HL-60/S4 treated with phorbol 12-myristate 13-acetate at 8.2 ng/mL for 4 days and 3 days (cell line): ENCODE results near the gene AQP7.
"Not testable (repeated sequence)": the region's sequence is repeated elsewhere in the genome, so short reads cannot be mapped to it uniquely, and the experiment has no call there.

ENCODE experiments used
- in situ Hi-C: fragments of 300-500 bp; cut with MboI; formaldehyde crosslinking; loops from 2 replicates; pipeline ENCODE4 v1.15.0; 2022; ENCODE audit warnings: low sequenced_read_pairs

Gene AQP7

DNA sequence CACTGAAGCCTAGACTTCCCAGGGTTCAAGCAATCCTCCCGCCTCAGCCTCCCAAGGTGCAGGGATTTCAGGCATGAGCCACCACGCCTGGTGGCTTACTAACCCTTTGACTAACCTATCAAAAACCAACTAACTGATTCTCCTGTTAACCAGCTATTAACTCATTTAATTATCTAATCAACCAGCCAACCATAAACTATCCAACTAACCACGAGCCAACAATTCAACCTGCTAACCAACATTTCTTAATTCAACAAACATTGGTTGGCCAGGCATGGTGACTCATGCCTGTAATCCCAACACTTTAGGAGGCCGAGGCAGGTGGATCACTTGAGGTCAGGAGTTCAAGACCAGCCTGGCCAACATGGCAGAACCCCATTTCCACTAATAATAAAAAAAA, 3.3 kb downstream of the AQP7 start:
- in situ Hi-C loops, result not testable (repeated sequence)

DNA sequence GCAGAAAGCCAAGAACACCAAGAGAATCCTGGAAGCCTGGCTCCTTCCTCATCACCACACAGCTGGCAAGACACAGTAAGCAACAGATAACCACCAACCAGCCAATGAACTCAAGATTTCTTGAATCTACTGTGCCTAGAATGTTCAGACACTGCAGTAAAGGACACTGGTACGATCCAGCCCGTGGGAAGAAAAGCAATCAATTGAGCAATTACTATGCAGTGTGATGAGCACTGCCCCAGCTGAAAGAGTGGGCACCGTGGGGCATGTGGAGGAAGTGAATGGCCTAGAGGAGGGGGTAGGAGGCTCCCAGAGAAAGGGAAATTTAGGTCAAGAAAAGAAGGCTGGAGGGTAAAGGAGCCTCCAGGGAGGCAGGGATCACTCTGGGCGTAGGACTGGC, 4.6 kb downstream of the AQP7 start:
- in situ Hi-C loops, result not testable (repeated sequence)

DNA sequence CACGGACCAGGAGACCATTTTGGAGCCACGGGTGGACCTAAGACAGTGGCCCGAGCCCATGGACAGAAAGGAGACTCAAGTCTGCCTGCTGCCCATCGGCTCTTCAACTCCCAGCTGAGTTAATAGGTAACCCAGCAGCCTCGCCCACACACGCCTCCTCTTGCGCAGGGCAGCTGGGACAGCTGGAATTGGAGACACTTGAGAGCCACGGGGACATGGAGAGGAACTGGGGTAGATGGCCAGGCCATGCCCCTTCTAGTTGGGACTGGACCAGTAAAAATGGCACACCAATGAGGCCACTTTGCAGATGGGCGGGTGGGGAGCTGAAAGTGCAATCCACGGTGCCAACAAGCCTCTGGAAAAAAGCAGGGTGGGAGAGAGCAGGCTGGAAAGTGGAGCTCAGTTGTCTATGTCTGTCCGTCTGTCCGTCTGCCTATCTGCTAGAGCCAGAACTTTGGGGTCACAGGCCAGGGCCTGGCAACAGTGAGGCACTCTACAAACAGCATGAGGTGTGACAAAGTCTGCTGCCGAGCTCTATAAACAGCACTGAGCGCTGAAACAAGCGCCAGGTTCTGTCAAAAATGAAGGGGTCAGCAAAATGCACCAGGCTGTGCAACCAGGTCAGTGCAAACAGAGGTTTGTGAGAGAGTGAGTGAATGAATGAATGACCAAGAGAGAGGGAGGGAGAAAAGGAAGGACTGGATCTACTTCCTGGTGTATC, 7.0 kb downstream of the AQP7 start:
- in situ Hi-C loops, result not testable (repeated sequence)

DNA sequence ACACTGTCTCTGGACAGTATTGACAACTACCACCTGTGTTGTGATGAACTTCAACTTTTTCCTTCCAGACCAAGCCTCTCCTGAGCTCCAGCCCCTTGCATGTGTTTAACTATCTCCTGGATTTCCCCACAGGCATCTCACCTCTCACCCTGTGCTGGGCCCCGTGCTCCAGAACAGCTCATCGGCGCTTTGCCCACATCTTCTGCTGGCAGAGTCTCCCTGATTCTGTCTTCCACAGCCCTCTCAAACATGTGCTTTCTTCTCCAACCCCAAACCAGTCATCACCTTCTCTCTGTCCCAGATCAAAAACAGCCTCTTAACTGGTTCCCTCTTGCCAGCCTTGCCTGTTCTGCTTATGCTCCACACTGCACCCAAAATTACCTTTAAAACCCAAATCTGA, 8.4 kb downstream of the AQP7 start:
- in situ Hi-C loops, result not testable (repeated sequence)

DNA sequence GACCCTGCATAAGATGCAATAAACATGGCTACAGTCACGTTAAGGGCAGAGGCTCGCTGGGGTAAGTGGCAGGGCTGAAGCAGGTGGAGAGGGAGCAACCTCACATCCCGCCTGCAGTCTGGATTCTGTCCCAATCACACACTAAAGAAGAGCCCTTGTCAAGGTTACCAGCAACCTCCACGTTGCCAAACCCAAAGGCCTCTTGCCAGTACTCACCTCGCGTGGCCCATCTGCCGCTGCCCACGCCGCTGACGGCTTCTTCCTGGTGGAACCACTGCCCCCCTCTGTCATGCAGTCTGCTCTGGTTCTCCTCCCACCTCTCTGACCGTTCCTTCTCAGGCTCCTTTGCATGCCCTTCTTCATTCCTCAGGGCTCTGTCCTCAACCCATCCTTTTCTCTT, 8.8 kb downstream of the AQP7 start:
- in situ Hi-C loops, result no loop called here

DNA sequence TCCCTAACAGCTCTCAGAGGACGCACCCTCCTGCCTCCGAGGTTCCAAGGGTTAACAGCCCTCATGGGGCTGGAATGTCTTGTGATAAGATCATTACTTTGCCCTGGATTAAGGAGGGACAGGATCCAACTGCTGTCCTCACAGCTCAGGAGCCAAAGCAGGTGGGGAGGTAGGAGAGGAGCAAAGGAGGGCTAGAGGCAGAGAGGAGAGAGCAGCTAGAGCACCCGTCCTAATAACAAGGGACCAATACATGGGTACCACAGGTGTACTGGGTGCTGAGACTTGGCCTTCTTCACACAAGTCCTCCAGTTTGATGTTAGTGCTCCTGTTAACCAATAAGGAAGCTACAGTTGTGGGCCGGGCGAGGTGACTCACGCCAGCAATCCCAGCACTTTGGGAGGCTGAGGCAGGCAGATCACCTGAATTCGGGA, 9.8 kb downstream of the AQP7 start:
- in situ Hi-C loops, result not testable (repeated sequence)

DNA sequence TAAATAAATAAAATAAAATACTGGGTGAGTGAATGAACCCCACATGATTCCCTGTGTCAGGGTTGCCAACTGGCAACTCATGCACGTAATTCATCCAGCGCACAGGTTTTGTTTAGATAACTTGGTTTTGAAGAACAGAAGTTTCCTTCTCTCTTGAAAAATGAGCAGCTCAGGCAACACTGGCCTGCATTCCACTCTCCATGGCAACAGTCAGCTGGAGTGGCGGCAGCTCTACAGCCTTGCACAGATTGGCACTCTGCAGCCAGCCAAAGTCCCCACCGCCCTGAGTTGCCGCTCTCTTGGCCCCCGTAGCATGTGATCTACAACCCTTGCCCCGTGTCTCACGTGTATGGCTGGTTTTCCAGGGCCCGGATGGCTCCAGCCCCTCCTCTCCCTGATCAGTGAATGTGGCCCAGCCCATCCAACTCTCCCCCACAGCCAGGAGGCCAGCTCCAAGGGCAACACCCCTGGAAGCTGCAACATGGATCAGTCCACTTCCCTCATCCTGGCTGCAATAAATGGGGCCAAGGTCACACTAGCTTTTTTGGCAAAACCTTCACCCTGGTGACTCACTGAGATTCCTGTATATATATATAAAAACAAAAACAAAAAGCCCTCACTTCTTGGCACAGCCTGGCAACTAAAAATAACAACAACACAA, 11.1 kb downstream of the AQP7 start:
- in situ Hi-C loops, result not testable (repeated sequence)

DNA sequence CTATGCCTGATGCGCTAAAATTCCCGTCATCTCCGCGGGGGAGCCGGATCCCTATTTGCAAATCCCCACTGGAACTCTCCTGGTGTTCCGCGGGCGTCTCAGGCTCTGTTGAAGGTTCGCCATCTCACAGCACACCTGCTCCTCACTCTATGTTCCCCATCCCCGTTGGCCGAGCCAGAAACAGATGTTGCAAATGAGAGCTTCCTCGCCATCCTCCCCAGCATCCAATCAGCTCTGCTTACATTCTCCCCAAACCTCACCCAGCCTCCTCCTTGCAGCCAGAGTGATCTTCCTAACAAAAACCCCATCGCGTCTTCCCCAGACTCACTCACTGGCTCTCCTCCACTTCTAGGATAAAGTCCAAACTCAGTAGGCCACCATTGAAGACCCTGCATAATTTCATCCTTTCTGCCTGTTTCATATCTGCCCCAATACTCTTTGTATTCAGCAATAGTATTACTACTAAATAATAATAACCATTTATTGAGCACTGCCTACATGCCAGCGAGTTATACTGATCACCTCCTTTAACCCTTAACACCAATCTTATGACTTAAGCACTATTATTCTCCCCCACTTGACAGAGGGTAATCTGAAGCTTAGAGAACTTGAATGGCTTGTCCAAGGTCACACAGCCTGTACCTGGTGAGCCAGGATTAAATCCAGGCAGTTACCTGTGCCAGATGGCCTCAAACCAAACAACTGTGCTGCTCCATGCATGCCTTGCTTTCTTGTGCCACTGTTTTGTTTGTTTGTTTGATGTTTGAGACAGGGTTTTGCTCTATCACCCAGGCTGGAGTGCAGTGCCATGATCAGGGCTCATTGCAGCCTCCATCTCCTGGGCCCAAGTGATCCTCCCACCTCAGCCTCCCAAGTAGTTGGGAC, 14.0 kb downstream of the AQP7 start:
- in situ Hi-C loops, result no loop called here

DNA sequence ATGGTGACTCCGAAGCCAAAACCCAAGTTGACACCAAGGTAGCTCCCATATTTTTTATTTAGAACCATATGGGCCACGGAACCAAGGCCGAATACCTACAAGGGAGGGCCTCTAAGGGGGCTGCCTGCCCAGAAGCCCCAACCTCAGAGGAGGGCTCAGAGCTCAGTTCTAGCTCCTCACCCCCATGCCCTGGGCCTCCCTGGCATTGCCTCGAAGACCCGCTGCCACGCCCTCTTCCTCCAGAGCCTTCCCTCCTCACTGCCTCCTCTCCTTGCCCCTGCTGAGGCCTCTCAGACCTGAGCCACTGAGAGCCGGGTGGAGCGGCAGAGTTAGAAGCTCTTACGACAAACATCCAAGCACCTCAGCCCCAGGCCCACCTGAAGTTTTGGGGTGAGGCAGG, 15.4 kb downstream of the AQP7 start:
- in situ Hi-C loops, result not testable (repeated sequence)

DNA sequence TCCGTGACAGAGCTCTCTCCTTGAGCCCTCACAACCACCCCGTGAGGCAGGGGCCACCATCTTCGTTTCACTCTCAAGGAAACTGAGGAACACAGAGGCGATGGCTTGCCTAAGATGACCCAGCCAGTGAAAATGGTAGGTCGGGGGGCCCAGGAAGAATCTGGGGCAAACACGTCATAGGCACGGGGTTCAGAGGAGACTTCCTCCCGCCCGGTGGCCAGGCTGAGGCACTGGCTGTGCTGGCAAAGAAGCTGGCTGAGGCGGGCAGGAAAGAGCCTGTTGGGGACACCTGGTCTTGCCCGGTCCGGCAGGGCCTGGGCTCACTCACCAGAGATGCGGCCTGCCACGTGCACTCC, 15.7 kb downstream of the AQP7 start:
- in situ Hi-C loops, result not testable (repeated sequence)

DNA sequence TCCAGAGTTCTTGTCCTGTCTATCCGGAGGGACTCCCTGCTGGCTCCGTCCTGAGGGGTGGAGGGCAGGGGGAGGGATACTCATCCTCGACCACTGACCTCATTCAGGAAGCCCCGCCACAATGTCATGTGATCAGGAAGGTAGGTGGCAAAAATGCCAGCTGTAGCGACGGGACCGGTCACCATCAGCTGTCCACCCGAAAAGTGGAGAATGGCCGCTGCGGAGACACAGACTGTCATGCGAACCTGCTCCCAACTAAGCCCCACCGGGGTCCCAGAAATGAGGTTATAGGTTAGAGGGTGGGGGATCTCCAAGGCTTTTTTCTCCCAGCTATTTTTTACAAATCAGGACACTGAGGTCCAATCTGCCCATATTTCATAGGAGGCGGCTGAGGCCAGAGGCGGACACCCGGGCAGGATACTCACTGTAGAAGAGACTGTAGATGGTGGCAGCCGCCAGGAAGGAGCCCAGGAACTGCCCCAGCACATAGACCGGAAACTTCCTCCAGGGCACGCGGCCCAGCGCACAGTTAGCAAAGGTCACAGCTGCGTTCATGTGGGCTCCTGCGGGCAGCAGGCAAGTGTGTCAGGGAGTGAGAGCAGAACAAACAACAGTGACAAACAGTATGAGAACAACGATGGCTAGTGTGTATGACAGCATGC, 16.3 kb downstream of the AQP7 start:
- in situ Hi-C loops, result not testable (repeated sequence)

DNA sequence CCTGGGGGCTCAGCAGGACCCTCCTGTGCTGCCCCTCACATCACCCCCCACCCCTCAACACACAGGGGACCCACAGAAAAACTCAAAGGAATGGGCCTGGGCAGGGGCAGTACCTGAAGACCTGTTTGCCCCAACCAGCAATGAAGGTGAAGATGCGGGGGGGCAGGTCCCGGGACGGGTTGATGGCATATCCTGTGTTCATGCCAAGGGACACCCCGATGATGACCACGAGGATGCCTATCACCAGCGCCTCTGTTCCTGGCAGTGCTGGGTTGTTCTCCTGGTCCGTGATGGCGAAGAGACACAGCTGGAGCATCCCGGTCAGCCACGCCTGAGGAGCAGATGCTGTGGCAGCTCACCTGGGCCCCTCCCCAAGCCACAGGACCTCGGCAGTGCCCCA, 16.8 kb downstream of the AQP7 start:
- in situ Hi-C loops, result not testable (repeated sequence)

DNA sequence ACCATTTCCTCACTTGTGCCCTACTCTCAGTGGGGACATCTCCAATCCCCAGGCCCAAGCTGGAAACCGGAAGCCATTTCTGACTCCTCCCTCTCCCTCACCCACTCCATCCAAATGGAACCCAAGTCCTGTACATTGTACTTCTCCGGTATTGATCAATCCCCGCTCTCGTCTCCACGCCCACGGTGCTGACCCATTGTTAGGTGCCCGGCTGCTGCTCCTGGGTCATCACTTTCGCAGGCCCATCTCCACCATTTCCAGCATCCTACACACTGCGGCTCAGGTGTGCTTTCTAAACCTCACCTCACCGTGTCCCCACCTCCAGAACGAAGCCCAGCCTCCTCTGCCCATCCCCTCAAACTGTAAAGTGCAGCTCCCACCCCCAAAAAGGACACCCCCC, 19.0 kb downstream of the AQP7 start:
- in situ Hi-C loops, result not testable (repeated sequence)

DNA sequence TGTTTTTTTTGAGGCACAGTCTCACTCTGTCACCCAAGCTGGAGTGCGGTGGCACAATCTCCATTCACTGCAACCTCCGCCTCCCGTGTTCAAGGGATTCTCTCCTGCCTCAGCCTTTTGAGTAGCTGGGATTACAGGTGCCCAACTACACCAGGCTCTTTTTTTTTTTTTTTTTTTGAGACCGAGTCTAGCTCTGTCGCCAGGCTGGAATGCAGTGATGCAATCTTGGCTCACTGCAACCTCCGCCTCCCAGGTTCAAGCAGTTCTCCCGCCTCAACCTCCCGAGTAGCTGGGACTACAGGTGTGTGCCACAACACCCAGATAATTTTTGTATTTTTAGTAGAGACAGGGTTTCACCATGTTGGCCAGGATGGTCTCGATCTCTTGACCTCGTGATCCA, 20.0 kb downstream of the AQP7 start:
- in situ Hi-C loops, result not testable (repeated sequence)

DNA sequence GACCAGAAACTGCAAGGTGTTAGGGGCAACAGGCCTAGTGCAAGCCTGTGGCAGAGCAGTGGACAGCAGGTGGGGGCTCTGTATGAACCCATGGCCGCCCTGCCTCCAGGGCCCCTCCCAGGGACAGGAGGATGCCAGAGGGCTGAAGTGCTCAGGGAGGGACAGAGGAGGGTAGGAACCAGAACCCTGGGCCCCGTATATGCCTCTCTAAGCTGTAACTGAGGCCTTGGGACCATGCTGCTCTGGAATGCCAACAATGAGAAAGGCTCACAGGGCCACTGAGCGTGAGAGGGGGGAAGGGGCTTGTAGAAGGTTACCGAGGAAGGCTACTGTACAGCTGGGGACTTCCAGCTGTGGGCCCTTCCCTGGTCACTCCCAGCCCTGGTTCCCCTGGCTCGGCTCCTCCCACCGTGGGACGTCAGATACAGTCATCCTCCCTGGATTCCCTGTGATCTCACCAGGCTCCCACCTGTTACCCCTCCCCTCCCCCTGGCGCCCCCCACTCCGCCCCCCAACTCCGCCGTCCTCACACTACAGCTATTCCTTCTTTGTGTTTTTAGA, 21.1 kb downstream of the AQP7 start:
- in situ Hi-C loops, result no loop called here

DNA sequence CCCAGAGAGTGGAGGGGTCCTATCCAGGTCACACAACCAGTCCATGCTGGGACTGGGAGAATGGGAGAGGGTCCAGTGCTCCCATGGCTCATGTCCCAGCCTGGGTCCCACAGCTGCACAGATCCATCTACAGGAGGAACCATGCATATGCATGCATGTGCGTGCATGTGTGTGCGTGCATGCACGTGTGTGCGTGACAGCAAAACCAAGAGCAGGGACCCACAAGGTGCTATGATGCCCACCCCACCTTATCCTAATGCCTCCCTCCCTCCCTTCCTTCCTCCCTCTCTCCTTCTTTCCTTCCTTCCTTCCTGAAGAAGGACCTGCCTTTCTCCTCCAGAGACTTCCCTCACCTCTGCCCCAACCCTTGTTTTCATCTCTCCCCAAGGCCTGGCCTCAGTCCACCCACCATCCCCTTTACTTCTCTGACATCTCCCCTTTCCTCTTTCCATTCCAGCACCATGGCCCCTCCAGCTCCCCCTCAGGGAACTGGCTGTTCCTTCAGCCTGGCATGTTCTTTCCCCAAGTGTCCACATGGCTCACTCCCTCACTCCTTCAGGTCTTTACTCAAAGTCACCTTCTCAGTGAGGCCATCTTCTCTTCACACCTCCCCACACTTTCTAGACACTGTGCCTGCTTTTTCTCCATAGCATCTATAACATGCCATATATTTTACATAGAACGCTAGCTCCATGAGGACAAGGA, 21.8 kb downstream of the AQP7 start:
- in situ Hi-C loops, result no loop called here

DNA sequence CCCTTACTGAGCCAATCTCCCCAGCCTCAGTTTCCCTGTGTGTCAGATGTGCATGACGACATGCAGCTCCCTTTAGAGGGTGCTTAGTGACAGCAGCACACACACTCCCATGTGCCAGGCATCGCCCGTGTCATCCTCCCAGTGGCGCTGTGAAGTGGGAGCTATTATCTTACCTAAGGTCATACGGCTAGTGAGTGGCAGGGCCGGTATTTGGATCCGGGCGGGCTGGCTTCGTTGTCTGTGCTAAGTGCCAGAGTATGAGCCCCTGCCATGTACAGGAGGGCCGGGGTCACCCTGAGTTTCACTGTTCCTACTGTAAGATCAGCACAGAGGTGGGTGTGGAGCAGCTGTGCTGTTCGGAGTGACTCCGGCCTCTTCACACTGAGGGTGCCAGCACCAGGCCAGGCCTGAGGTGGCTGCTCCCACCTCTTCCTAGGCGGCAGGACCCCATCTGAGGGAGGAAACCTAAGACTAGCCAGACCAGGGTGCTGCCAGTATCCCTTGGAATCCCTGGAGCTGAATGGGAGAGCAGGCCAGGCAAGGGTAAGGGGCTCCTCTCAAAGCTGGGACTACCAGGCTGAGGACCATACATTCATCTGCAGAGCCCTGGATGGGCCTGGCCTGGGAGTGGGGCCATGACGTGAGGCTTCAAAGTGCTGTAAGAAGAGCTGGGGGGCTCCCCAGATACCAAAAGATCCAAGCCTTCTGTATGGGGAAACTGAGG, 22.5 kb downstream of the AQP7 start:
- in situ Hi-C loops, result no loop called here

DNA sequence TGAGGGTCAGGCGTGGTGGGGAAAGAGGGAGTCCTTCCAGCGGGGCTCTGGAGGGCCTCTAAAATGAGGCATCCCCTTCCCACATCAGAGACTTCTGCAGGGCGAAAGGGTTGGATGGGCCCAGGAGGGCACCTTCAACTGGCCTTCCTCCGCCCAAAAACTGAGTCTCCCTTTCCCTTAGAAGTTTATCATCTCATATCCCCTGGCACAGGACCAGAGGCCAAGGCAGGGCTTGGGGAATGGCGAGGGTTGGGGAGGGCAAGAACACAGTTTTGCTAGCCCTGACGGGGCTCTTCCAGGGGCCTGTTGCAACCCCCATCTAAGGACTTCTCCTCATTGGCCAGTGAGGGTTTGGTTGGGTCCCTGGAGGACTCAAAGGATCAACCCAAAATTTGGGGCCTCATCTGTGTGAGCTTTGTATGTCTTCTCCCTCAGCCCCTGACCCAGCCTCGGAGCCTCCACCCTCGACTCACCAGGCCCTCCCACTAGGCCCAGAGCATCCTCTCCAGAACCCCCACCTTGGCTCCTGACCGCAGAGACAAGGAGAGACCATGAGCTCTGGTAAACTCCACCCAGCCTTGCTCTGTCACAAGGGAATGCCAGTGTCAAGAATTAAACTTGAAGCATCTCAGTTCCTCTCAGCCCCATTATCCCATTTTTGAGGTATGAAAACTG, 24.1 kb downstream of the AQP7 start:
- in situ Hi-C loops, result no loop called here

DNA sequence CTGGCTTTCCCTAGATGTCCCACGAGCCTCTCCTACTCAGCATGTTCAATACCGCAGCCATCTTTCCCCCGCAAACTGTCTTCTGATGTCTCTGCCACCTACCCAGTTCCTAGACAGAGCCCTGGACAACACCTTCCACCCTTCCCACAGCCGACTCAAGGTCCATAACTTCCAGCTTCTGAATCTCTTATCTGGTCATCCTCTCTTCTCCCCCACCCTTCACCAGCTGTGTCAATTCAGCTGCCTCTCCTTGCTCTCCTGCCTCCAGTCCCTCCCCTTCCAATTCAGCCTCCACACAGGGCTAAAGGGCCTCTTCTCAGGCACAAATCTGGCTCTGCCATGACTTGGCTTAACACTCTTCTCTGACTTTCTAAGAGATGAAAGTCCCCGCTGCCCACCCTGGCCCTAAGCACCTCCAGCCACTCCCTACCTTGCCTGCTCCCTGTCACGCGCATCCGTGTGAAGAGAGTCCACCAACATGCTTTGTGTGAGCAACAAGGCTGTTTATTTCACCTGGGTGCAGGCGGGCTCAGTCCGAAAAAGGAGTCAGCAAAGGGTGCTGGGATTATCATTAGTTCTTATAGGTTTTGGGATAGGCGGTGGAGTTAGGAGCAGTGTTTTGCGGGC, 25.2 kb downstream of the AQP7 start:
- in situ Hi-C loops, result no loop called here
